Loucy (cell line): ENCODE measurements around the gene DRAM2.
A peak's percentile ranks its signal among the peaks of the same experiment; 100 is the strongest.

Source experiments
- H2AFZ ChIP-seq: fragments of 200-600 bp; sonication (generic); 2 replicates; pipeline ENCODE4 v1.6.0; 2016; ENCODE audit warnings: antibody characterized with exemption, mild to moderate bottlenecking, low read length, moderate library complexity
- H3F3A ChIP-seq: fragments of 200-600 bp; 2 replicates; pipeline ENCODE4 v1.6.0; 2016; ENCODE audit warnings: antibody characterized with exemption, low read depth, mild to moderate bottlenecking
- H3K27me3 ChIP-seq: fragments of 200-600 bp; sonication (generic); 2 replicates; pipeline ENCODE4 v1.6.1; 2014; ENCODE audit warnings: low read length, mild to moderate bottlenecking; ENCODE audit not compliant: insufficient read depth, poor library complexity, severe bottlenecking
- H3K36me3 ChIP-seq: fragments of 200-600 bp; sonication (generic); 2 replicates; pipeline ENCODE4 v1.6.1; 2016; ENCODE audit warnings: low read length; ENCODE audit not compliant: insufficient read depth
- H3K4me1 ChIP-seq: fragments of 200-600 bp; sonication (generic); 2 replicates; pipeline ENCODE4 v1.5.1; 2014; ENCODE audit warnings: low read length, mild to moderate bottlenecking; ENCODE audit not compliant: insufficient read depth, poor library complexity, severe bottlenecking
- H3K4me2 ChIP-seq: fragments of 200-600 bp; sonication (generic); 2 replicates; pipeline ENCODE4 v1.6.0; 2014; ENCODE audit warnings: antibody characterized with exemption, low read length, low read depth, mild to moderate bottlenecking; ENCODE audit not compliant: poor library complexity, severe bottlenecking
- H3K4me3 ChIP-seq: fragments of 200-600 bp; sonication (generic); 2 replicates; pipeline ENCODE4 v1.5.1; 2014; ENCODE audit warnings: low read length, mild to moderate bottlenecking, mixed read lengths; ENCODE audit not compliant: poor library complexity, severe bottlenecking
- H3K79me2 ChIP-seq: fragments of 200-600 bp; sonication (generic); 2 replicates; pipeline ENCODE4 v1.6.1; 2014; ENCODE audit warnings: low read length; ENCODE audit not compliant: insufficient read depth
- H3K9ac ChIP-seq: fragments of 200-600 bp; sonication (generic); 2 replicates; pipeline ENCODE4 v1.6.0; 2014; ENCODE audit warnings: mild to moderate bottlenecking, low read depth, low read length, moderate library complexity; ENCODE audit not compliant: poor library complexity, severe bottlenecking
- H3K9me2 ChIP-seq: fragments of 200-600 bp; sonication (generic); replicated peaks from 2 replicates; pipeline ENCODE4 v1.6.1; 2016; ENCODE audit warnings: low read depth, low read length, mixed read lengths
- H3K9me3 ChIP-seq: fragments of 200-600 bp; sonication (generic); 2 replicates; pipeline ENCODE4 v1.6.1; 2014; ENCODE audit warnings: mild to moderate bottlenecking, antibody characterized with exemption, low read length, low read depth; ENCODE audit not compliant: insufficient read depth
- H4K20me1 ChIP-seq: fragments of 200-600 bp; sonication (generic); 2 replicates; pipeline ENCODE4 v1.6.0; 2014; ENCODE audit warnings: antibody characterized with exemption, low read length, mild to moderate bottlenecking; ENCODE audit not compliant: insufficient read depth, poor library complexity, severe bottlenecking
- CTCF ChIP-seq: fragments of 200-600 bp; sonication (generic); conservative IDR thresholded peaks from 2 replicates; pipeline ENCODE4 v1.5.1; 2014; ENCODE audit warnings: mild to moderate bottlenecking, antibody characterized with exemption, low read length
- EZH2phosphoT487 ChIP-seq: fragments of 200-600 bp; IDR thresholded peaks from 2 replicates; pipeline ENCODE4 v1.6.1; 2018; ENCODE audit warnings: antibody characterized with exemption, mild to moderate bottlenecking, moderate library complexity, borderline replicate concordance

DRAM2 gene

DNA sequence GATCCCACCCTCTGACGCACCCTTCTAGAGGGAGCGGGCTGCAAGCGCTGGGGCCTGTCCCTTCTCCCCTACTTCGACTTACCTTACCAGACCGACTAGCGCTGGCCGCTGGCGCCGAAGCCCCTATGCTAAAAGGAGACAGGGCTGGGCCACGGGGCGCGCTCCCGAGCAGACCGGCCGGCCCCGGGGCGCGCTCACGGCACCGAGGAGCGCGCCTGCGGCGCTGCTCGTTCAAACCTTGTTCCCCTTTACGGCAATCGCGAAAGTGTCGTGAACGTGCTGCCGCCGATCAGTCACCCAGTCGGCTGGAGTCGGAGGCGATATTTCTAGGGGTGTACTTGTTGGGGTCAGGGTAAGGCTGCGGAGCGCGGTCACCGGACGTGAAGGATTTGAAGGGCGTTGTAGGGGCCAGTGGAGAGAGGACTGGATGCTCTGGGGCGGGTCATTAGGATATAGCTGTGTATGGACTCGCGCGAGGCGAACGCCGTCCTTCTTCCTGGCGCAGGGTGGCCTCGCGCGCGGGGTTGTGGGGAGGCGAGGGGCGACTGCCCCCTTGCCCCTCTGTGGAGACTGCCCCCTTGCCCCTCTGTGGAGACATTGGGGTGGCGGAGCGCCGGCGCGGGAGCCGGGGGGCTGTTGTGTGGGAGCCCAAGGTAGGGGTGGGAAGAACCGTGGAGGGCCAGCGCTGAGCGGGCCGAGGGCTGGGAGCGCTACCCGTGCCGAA, at the start of gene DRAM2, which contains the start of gene CEPT1:
Gene DRAM2 (minus strand): TSS at position 138 of the 724 bp plus-strand sequence. CDS start 8,539 bp downstream, outside the sequence.
Gene CEPT1 (plus strand): TSS at position 268 of the 724 bp plus-strand sequence. CDS start 7,492 bp downstream, outside the sequence.
- H3K79me2 ChIP-seq = peaks cover 73% of the 10 kb centered on the region
- peak within 1 kb of the TSS; percentile 99 for H3K4me2 ChIP-seq
- no peaks in the 10 kb centered on the region for H3F3A ChIP-seq
- peak within 1 kb of the TSS; percentile 92 for H2AFZ ChIP-seq
- H3K9me3 ChIP-seq = no peaks in the 10 kb centered on the region
- H3K4me3 ChIP-seq = peak within 1 kb of the TSS; percentile 98
- H3K9ac ChIP-seq = peak within 1 kb of the TSS; percentile 87
- no peaks in the 10 kb centered on the region for H3K27me3 ChIP-seq
- TF ChIP-seq CTCF (0 out of 2 replicates have a peak, but pooled peaks have one; percentile 9), EZH2phosphoT487 (no peak)
- peaks cover 39% of the 10 kb centered on the region for H4K20me1 ChIP-seq
- peaks cover 56% of the 10 kb centered on the region for H3K4me1 ChIP-seq
- H3K9me2 ChIP-seq = no peaks in the 10 kb centered on the region
- H3K36me3 ChIP-seq = no peaks in the 10 kb centered on the region

GRCh38 chr1:111184663-111185062, 44.8 kb upstream of the DRAM2 start:
- Histone ChIP-seq H3K9me2 (no peaks in the 10 kb centered on the region), H3K36me3 (peaks cover 41% of the 10 kb centered on the region; the same call in 1 of the 2 replicates)

DNA sequence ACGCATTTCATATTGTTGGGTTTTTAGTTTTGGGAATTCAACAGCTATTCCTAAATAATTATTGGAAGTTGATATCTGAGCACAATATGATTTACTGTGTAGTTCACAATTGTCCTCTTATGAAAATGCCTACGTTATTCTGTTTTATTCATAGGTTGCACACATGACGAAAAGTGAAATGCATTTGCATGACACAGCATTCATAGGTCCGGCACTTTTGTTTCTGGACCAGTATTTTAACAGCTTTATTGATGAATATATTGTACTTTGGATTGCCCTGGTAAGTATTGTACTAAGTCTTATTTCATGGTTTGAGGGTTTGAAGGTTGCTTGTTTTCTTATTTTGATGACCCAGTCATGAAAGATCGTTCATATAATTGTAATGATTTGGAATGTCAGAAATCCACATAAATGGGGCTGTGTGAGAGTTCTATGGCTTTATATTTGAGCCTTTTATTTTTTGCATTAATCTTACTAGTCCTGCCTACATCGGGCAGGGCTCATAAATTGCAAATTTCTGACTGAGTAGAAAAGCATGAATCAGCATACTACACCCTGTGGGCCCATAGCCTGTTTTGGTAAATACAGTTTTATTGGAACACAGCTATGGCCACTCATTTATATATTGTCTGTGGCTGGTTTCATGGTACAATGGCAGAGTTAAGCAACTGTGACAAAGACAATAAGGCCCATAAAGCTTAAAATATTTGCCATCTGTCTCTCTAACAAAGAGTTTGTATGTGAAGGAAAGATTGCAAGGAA, 43.6 kb upstream of the DRAM2 start:
- Histone ChIP-seq H3K4me1 (peaks cover under 1% of the 10 kb centered on the region), H3K9me3 (no peaks in the 10 kb centered on the region), H3K27me3 (no peaks in the 10 kb centered on the region), H3K79me2 (no peaks in the 10 kb centered on the region), H2AFZ (no peak overlapping the region), H3K9ac (no peak overlapping the region), H3F3A (no peaks in the 10 kb centered on the region), H3K4me2 (no peak overlapping the region), H3K36me3 (peaks cover 48% of the 10 kb centered on the region; the same call in 1 of the 2 replicates), H3K9me2 (no peaks in the 10 kb centered on the region), H4K20me1 (no peaks in the 10 kb centered on the region), H3K4me3 (no peak overlapping the region)
- TF ChIP-seq CTCF = no peak
- TF ChIP-seq EZH2phosphoT487 = no peak

More at GRCh38 chr1:111184663-111185062, 44.8 kb upstream of the DRAM2 start:
- Histone ChIP-seq H3K4me2 (no peak overlapping the region), H3K9me3 (no peaks in the 10 kb centered on the region), H2AFZ (no peak overlapping the region), H3F3A (no peaks in the 10 kb centered on the region), H3K79me2 (no peaks in the 10 kb centered on the region), H3K4me1 (peaks cover 9% of the 10 kb centered on the region), H4K20me1 (no peaks in the 10 kb centered on the region), H3K9ac (no peak overlapping the region), H3K27me3 (no peaks in the 10 kb centered on the region), H3K4me3 (no peak overlapping the region)
- TF ChIP-seq CTCF (no peak), EZH2phosphoT487 (no peak)
